A673 (cell line): ENCODE measurements around the gene INHBE.

Source experiments
- CTCF ChIP-seq: fragments of 300-800, 200-600 bp; sonication (generic); conservative IDR thresholded peaks from 2 replicates; pipeline ENCODE4 v1.5.1; 2017; ENCODE audit warnings: low read depth, mild to moderate bottlenecking, antibody characterized with exemption, low read length, moderate library complexity, mixed read lengths
- EZH2 ChIP-seq: fragments of 200-600 bp; sonication (generic); IDR thresholded peaks from 2 replicates; pipeline ENCODE4 v1.6.1; 2017; ENCODE audit warnings: borderline replicate concordance, low read depth, mild to moderate bottlenecking, mixed read lengths, antibody characterized with exemption, low read length; ENCODE audit not compliant: poor library complexity, severe bottlenecking

DNA sequence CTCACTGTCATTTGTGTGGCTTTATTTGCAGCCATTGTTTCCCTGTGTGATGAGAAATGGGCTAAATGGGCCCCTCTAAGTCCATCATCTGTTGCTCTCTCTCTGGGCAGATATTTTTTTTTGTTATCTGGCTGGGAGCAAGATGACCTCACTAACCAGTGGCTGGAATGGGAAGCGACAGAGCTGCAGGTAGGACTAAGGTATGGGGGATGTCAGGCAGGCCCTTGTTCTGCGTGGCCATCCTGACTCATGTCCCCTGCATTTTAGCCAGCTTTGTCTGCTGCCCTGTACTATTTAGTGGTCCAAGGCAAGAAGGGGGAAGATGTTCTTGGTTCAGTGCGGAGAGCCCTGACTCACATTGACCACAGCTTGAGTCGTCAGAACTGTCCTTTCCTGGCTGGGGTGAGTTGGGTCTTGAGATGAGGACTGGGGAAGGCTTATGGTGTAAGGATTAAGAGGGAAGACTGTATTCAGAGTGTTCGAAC lies 34.1 kb downstream of the INHBE start:
- TF ChIP-seq CTCF (no peak), EZH2 (no peak)
